CD4-positive, alpha-beta T cell (primary cell): ENCODE results near the gene SNX17. TPM values are rescaled to one million over a fixed set of nuclear protein-coding genes. Genes with fewer than 3 reads are reported as not detected.

Source experiments
- ATAC-seq: fragments of 200-7000 bp; cut with Tn5 transposase; one replicate; pipeline ENCODE4 v1.10.0; 2022; ENCODE audit warnings: mild to moderate bottlenecking; ENCODE audit not compliant: poor library complexity
- CTCF ChIA-PET: fragments of 350-600 bp; sonication (Branson Sonifier 250); formaldehyde crosslinking; loops from one replicate; lab custom pipeline; 2021; ENCODE audit warnings: antibody characterized with exemption, inconsistent platforms; lab: Charles Lee
- POLR2A ChIA-PET: fragments of 350-600 bp; sonication (Branson Sonifier 250); formaldehyde crosslinking; loops from one replicate; lab custom pipeline; 2021; ENCODE audit warnings: antibody characterized with exemption, inconsistent platforms; lab: Charles Lee
- DNase-seq, 14 experiments: peaks; one replicate each; pipeline ENCODE4 v3.0.0-alpha.2; 2013 to 2020; ENCODE audit warnings: mixed read lengths in 2 of 14
- H3K27ac ChIP-seq, 2 donors: one replicate each; pipeline versions ENCODE4 v1.5.1 to v1.7.0; 2013; ENCODE audit warnings: low read length in 2 of 2, low read depth in 1 of 2, mild to moderate bottlenecking in 1 of 2
- H3K27me3 ChIP-seq, 2 experiments: 1 replicate in 1 of 2; 2 replicates in 1 of 2; pipeline versions ENCODE4 v1.6.1 to v1.7.0; 2013; ENCODE audit warnings: low read length in 2 of 2, control low read depth in 1 of 2, mild to moderate bottlenecking in 1 of 2, moderate library complexity in 1 of 2; ENCODE audit not compliant: insufficient read depth in 2 of 2, control insufficient read depth in 1 of 2
- H3K36me3 ChIP-seq: one replicate; pipeline ENCODE4 v1.6.1; 2013; ENCODE audit warnings: low read length, control low read depth; ENCODE audit not compliant: insufficient read depth
- H3K4me1 ChIP-seq: one replicate; pipeline ENCODE4 v1.6.1; 2013; ENCODE audit warnings: low read length, control low read depth; ENCODE audit not compliant: insufficient read depth
- H3K4me3 ChIP-seq: one replicate; pipeline ENCODE4 v1.5.1; 2013; ENCODE audit warnings: mild to moderate bottlenecking, low read length, moderate library complexity
- H3K9me3 ChIP-seq, 2 experiments: 1 replicate in 1 of 2; 2 replicates in 1 of 2; pipeline versions ENCODE4 v1.6.1 to v1.7.0; 2013; ENCODE audit warnings: low read length in 2 of 2, mild to moderate bottlenecking in 2 of 2, control low read depth in 1 of 2, moderate library complexity in 1 of 2; ENCODE audit not compliant: control insufficient read depth in 1 of 2, insufficient read depth in 1 of 2
- H3K27ac Mint-ChIP-seq: one replicate; pipeline ENCODE4 v1.8.0; 2020; ENCODE audit warnings: mixed read lengths
- H3K27me3 Mint-ChIP-seq: one replicate; pipeline ENCODE4 v1.8.0; 2021; ENCODE audit warnings: mixed read lengths
- H3K36me3 Mint-ChIP-seq: one replicate; pipeline ENCODE4 v1.8.0; 2021; ENCODE audit warnings: low read depth, mixed read lengths
- H3K4me1 Mint-ChIP-seq: one replicate; pipeline ENCODE4 v1.8.0; 2021; ENCODE audit warnings: low read depth, mixed read lengths
- H3K4me3 Mint-ChIP-seq: one replicate; pipeline ENCODE4 v1.8.0; 2020; ENCODE audit warnings: mild to moderate bottlenecking, mixed read lengths
- H3K9me3 Mint-ChIP-seq: one replicate; pipeline ENCODE4 v1.8.0; 2020; ENCODE audit warnings: mixed read lengths
- CTCF ChIP-seq: fragments of 200-600 bp; IDR thresholded peaks from one replicate; pipeline ENCODE4 v1.8.0; 2022; ENCODE audit warnings: antibody characterized with exemption, mild to moderate bottlenecking
- intact Hi-C, 2 experiments: fragments of 100-400 bp; cut with DNase I in 1 of 2; cut with micrococcal nuclease in 1 of 2; formaldehyde crosslinking; loops; one replicate each; pipeline versions ENCODE4 v1.15.1 to v1.9.0; 2023 to 2025; cut with DNase I, micrococcal nuclease
- total RNA-seq, 174 experiments: library from RNA in 2 of 174; stranded (reverse) in 2 of 174; gene quantifications; one replicate each; pipeline ENCODE4 v1.2.3 and lab custom pipeline; 2021 to 2026

The SNX17 gene
- total RNA-seq, 2 experiments from 2014 or later, result 66.3 to 67.9 TPM

DNA sequence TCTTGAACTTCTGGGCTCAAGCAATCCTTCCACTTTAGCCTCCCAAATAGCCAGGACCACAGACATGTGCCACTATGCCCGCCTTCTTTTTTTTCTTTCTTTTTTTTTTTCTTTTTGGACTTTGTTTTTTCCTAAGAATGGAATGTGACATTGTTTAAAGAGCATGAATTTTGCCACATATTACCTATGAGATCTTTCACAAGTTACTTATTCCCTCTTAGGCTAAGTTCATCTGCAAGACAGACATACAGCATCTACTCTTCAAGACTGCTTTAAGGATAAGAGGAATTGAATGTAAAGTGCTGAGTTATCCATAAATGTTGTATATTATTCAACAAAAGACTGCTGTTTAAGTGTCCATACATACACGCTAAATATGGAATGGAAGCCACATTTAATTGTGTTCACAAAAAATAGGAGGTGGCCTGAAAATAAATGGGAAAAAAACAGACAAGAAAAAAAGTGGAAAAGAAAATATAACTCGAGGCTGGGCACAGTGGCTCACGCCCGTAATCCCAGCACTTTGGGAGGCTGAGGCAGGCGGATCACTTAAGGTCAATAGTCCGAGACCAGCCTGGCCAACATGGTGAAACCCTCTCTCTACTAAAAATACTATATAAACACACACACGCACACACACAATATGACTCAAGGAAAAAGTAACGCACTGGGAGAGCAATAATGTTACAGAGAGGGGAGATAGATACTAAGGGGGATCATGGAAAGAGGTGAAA is 42.2 kb downstream of the SNX17 start:
- peaks cover 4% of the 10 kb centered on the region for H3K36me3 Mint-ChIP-seq
- Histone ChIP-seq H3K36me3 (no peaks in the 10 kb centered on the region), H3K4me1 (peaks cover 23% of the 10 kb centered on the region), H3K27ac (no peak overlapping the region), H3K4me3 (no peak overlapping the region), H3K27me3 (no peaks in the 10 kb centered on the region), H3K9me3 (no peaks in the 10 kb centered on the region)
- no peaks in the 10 kb centered on the region for H3K9me3 Mint-ChIP-seq
- ATAC-seq (no peak), DNase-seq (no peak)
- TF ChIP-seq CTCF, result no peak
- H3K27me3 Mint-ChIP-seq, result no peaks in the 10 kb centered on the region
- peaks cover 24% of the 10 kb centered on the region for H3K4me1 Mint-ChIP-seq
- ChIA-PET POLR2A (no interaction called here), CTCF (no interaction called here)
- peak overlapping the region; percentile 76 for H3K4me3 Mint-ChIP-seq
- intact Hi-C loops, result no loop called here
- H3K27ac Mint-ChIP-seq, result no peak overlapping the region

DNA sequence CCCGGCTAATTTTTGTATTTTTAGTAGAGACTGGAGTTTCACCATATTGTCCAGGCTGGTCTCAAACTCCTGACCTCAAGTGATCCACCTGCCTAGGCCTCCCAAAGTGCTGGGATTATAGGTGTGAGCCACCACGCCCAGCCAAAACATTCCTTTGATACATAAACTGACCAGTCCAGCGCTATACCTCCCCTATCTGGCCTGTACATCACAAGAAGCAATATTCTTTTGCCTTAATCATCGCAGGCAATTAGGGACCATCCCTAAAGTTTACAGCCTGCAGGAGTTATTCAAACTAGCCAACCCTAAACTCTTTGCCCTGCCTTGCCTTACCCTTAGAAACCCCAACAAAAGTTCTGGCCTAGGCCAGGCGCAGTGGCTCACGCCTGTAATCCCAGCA is 45.7 kb downstream of the SNX17 start:
- ChIA-PET CTCF (no interaction called here), POLR2A (no interaction called here)
- no peaks in the 10 kb centered on the region for H3K27me3 ChIP-seq
- no peak overlapping the region for H3K27ac ChIP-seq
- no peak for TF ChIP-seq CTCF
- intact Hi-C loops, result no loop called here
- ATAC-seq, result no peak
- H3K27ac Mint-ChIP-seq, result no peak overlapping the region
- H3K4me3 ChIP-seq, result no peak overlapping the region
- H3K36me3 Mint-ChIP-seq, result no peaks in the 10 kb centered on the region
- H3K9me3 ChIP-seq, result no peaks in the 10 kb centered on the region
- H3K36me3 ChIP-seq, result no peaks in the 10 kb centered on the region
- no peaks in the 10 kb centered on the region for H3K4me1 ChIP-seq
- DNase-seq, result no peak
- peaks cover 5% of the 10 kb centered on the region for H3K4me1 Mint-ChIP-seq
- H3K4me3 Mint-ChIP-seq, result no peak overlapping the region
- H3K27me3 Mint-ChIP-seq, result no peaks in the 10 kb centered on the region
- H3K9me3 Mint-ChIP-seq, result no peaks in the 10 kb centered on the region

- Mint-ChIP-seq H3K4me1 (no peaks in the 10 kb centered on the region), H3K9me3 (no peaks in the 10 kb centered on the region), H3K27ac (no peak overlapping the region), H3K4me3 (no peak overlapping the region), H3K27me3 (no peaks in the 10 kb centered on the region), H3K36me3 (no peaks in the 10 kb centered on the region)
- TF ChIP-seq CTCF, result no peak
- CTCF ChIA-PET, result no interaction called here
- Histone ChIP-seq H3K4me3 (no peak overlapping the region), H3K27ac (no peak overlapping the region), H3K27me3 (no peaks in the 10 kb centered on the region), H3K9me3 (no peaks in the 10 kb centered on the region), H3K4me1 (no peaks in the 10 kb centered on the region), H3K36me3 (no peaks in the 10 kb centered on the region)
- intact Hi-C loops, result no loop called here
- DNase-seq, result no peak
- no peak for ATAC-seq
- POLR2A ChIA-PET, result no interaction called here
Measured at GRCh38 chr2:27420996-27421395, 50.6 kb downstream of the SNX17 start.
